ENCODE data around the gene MBTD1. TPM values are rescaled to one million over a fixed set of nuclear protein-coding genes. Genes with fewer than 3 reads are reported as not detected.

Gene MBTD1
- total and polyA plus RNA-seq, 9 of the 15 experiments (the other 6 are each of a cell fraction or from before 2014, with no cell fraction given): 2.1 to 26.3 (median 13.3) TPM

DNA sequence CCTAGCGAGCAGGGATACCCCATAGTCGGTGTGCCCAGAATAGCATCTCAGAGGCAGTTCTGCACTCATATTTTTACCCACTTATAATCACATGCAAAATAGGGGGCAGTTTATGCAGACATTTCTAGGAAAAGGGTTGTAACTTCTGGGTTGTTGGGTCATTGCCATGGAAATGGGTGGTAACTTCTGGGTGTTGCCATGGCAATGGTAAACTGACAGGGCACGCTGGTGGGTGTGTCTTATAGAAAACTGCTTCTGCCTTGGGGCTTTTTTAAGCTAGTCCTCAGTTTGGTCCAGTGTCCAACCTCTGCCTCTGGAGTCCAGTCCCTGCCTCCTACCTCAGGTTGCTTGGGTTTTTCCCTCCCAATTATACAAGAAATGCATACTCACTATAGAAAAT lies 131.8 kb downstream of the MBTD1 start (continued):
- TF ChIP-seq, protein P1, sequence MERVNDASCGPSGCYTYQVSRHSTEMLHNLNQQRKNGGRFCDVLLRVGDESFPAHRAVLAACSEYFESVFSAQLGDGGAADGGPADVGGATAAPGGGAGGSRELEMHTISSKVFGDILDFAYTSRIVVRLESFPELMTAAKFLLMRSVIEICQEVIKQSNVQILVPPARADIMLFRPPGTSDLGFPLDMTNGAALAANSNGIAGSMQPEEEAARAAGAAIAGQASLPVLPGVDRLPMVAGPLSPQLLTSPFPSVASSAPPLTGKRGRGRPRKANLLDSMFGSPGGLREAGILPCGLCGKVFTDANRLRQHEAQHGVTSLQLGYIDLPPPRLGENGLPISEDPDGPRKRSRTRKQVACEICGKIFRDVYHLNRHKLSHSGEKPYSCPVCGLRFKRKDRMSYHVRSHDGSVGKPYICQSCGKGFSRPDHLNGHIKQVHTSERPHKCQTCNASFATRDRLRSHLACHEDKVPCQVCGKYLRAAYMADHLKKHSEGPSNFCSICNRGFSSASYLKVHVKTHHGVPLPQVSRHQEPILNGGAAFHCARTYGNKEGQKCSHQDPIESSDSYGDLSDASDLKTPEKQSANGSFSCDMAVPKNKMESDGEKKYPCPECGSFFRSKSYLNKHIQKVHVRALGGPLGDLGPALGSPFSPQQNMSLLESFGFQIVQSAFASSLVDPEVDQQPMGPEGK (CRISPR knock-in tag; IDR thresholded peaks at IDR 0.05; ENCODE audit: borderline replicate concordance): no peak
- no peak for TF ChIP-seq ASH1L (IDR thresholded peaks at IDR 0.05; ENCODE audit: borderline replicate concordance, low read depth, partially characterized antibody)
- TF ChIP-seq RB1 (IDR thresholded peaks at IDR 0.05; ENCODE audit: low read depth): no peak
- TF ChIP-seq ZKSCAN8 (CRISPR knock-in tag; IDR thresholded peaks at IDR 0.05): no peak
- no peak for TF ChIP-seq TRIM24 (IDR thresholded peaks at IDR 0.05)
- TF ChIP-seq, protein P2, sequence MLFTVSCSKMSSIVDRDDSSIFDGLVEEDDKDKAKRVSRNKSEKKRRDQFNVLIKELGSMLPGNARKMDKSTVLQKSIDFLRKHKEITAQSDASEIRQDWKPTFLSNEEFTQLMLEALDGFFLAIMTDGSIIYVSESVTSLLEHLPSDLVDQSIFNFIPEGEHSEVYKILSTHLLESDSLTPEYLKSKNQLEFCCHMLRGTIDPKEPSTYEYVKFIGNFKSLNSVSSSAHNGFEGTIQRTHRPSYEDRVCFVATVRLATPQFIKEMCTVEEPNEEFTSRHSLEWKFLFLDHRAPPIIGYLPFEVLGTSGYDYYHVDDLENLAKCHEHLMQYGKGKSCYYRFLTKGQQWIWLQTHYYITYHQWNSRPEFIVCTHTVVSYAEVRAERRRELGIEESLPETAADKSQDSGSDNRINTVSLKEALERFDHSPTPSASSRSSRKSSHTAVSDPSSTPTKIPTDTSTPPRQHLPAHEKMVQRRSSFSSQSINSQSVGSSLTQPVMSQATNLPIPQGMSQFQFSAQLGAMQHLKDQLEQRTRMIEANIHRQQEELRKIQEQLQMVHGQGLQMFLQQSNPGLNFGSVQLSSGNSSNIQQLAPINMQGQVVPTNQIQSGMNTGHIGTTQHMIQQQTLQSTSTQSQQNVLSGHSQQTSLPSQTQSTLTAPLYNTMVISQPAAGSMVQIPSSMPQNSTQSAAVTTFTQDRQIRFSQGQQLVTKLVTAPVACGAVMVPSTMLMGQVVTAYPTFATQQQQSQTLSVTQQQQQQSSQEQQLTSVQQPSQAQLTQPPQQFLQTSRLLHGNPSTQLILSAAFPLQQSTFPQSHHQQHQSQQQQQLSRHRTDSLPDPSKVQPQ (CRISPR knock-in tag; IDR thresholded peaks at IDR 0.05; ENCODE audit: borderline replicate concordance): no peak
- TF ChIP-seq, protein P3, sequence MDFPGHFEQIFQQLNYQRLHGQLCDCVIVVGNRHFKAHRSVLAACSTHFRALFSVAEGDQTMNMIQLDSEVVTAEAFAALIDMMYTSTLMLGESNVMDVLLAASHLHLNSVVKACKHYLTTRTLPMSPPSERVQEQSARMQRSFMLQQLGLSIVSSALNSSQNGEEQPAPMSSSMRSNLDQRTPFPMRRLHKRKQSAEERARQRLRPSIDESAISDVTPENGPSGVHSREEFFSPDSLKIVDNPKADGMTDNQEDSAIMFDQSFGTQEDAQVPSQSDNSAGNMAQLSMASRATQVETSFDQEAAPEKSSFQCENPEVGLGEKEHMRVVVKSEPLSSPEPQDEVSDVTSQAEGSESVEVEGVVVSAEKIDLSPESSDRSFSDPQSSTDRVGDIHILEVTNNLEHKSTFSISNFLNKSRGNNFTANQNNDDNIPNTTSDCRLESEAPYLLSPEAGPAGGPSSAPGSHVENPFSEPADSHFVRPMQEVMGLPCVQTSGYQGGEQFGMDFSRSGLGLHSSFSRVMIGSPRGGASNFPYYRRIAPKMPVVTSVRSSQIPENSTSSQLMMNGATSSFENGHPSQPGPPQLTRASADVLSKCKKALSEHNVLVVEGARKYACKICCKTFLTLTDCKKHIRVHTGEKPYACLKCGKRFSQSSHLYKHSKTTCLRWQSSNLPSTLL (IDR thresholded peaks at IDR 0.05): peak; percentile 83
- 0 out of 4 replicates have a peak, but pooled peaks of 1 of the 2 experiments have one; percentile 18 for TF ChIP-seq FOXK2 (conservative IDR thresholded peaks at IDR 0.05 in 1 of 2, IDR thresholded peaks at IDR 0.05 in 1 of 2; ENCODE audit: low read depth in 2 of 2)
- TF ChIP-seq BMI1 (IDR thresholded peaks at IDR 0.05; ENCODE audit: low read length): peak; percentile 98
- TF ChIP-seq FOXJ3 (CRISPR knock-in tag; IDR thresholded peaks at IDR 0.05): peak; percentile 83
- TF ChIP-seq RFX1 (IDR thresholded peaks at IDR 0.05): peak; percentile 99
- TF ChIP-seq PBX2 (CRISPR knock-in tag; IDR thresholded peaks at IDR 0.05; ENCODE audit: low read depth): peak; percentile 45
- peak; percentile 91 for TF ChIP-seq PBX2 (tag; conservative IDR thresholded peaks at IDR 0.05; ENCODE audit: low read depth)
- peak in 1 of 2 experiments; percentile 92; a peak in 2 of 4 replicates for TF ChIP-seq CSDE1 (IDR thresholded peaks at IDR 0.05)
- peak; percentile 87 for TF ChIP-seq STAT5A (IDR thresholded peaks at IDR 0.05; ENCODE audit: borderline replicate concordance, low read length)
